ENCODE results near the gene CCDC120.

The CCDC120 gene

DNA sequence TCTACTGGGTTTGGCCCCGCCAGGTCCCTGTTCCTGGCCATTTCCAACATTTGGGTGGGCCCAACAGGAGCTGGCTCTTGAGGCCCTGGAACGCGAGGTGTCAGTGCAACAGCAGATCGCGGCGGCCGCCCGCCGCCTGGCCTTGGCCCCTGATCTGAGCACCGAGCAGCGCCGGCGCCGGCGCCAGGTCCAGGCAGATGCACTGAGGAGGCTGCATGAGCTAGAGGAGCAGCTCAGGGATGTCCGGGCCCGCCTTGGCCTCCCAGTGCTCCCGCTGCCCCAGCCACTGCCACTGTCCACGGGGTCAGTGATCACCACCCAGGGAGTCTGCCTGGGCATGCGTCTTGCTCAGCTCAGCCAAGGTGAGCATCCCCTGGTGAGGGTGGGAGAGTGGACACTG is 5.5 kb downstream of the CCDC120 start:
- no peak for DNase-seq

DNA sequence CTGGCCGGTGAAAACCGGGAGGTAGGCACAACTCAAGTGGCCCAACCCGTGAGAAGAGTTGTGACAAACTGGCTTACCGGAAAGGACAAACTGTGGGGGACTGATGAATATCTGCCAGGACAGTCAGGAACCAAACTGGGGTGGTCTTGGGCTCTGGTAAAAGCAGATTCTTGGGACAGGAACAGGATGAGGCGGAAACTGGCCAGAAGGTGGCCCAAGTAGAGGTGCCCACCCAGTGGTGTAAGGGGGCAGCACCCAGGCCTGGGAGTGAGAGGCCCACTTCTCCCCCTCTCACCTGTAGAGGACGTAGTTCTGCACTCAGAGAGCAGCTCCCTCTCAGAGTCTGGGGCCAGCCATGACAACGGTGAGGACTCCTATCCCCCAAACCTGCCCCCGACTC is 5.9 kb downstream of the CCDC120 start:
- DNase-seq = no peak

DNA sequence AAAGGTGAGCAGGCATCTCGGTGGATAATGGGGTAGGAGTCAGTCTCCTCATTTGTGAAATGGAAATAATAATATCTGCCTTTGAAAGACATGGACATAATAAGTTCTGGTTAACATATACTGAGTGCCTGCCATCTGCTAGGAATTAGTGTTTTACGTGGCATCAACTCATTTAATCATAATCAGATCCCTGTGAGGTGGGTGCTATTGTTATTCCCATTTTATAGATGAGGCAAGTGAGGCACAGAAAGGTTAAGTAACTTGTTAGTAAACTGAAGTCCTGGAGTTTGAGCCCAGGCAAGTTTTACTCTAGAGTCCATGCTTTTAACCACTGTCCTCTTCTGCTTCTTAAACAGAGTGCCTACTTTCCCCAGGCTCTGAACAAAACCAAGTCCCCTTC is 7.5 kb downstream of the CCDC120 start:
- DNase-seq = no peak

DNA sequence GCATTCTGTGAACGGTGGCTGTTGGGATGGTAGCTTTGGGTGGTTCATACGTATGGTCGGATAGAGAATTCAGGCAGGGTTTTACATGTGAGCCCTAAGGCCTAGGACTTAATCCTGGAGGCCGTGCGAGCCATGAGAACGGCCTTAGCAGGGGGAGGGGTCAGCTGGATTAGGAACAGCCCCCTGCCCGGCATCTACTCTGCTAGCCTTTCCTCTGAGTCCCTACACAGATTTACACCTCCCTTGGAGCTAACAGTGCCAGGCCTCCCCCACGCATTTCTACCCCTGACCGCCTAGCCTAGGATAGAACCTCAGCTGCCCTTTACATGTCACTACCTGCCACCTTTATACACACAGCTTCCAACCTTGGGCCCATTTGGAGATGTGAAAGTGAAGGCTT is 7.9 kb downstream of the CCDC120 start:
- no peak for DNase-seq

DNA sequence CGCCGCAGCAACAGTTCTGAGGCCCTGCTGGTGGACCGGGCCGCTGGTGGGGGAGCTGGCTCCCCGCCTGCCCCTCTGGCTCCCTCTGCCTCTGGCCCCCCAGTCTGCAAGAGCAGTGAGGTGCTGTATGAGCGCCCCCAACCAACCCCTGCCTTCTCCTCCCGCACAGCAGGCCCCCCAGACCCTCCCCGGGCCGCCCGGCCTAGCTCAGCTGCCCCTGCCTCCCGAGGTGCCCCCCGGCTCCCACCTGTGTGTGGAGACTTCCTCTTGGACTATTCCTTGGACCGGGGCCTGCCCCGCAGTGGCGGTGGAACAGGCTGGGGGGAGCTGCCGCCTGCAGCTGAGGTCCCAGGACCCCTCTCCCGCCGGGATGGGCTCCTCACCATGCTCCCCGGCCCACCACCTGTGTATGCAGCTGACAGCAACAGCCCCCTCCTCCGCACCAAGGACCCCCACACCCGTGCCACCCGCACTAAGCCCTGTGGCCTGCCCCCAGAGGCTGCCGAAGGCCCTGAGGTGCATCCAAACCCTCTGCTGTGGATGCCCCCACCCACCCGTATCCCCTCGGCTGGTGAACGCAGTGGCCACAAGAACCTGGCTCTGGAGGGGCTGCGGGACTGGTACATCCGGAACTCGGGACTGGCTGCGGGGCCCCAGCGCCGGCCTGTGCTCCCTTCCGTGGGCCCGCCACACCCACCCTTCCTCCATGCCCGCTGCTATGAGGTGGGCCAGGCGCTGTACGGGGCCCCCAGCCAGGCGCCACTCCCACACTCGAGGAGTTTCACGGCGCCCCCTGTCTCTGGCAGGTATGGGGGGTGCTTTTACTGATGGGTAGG is 8.7 kb downstream of the CCDC120 start:
- no peak for DNase-seq

DNA sequence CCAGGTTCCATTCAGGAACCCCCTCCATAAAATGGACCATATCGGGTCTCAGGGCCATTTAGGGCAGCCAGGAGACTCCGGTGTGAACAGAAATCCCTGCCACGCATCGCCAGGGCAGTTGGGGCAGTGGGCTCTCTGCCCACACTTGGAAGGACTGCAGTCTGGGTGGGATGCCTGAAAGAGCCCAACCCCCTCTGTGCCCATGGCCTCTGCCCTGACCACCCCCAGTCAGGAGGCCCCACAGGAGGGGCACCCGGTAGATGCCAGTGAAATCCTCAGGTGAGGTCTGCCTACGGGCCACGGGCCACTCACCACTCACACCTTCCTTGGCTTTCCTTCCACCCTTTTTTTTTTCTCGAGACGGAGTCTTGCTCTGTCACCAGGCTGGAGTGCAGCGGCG is 10.2 kb downstream of the CCDC120 start:
- DNase-seq = no peak

DNA sequence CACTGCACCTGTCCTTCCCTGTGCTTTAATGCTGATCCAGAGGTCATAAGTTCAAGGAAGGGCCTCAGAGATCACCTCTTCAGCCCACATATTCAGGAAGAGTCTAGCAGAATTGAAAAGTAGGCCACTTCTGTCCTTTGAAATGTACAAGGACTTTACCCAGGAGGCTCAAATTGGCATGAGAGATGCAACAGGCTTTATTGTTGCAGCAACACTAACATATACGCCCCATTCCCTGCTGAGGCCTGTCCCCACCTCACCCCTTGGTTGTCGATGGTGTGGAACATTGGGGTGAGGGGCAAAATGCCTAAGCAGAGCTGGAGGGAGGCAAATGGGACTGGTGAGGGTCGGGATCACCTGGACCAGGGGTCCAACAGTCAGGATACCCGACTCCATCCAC is 12.2 kb downstream of the CCDC120 start:
- no peak for DNase-seq

DNA sequence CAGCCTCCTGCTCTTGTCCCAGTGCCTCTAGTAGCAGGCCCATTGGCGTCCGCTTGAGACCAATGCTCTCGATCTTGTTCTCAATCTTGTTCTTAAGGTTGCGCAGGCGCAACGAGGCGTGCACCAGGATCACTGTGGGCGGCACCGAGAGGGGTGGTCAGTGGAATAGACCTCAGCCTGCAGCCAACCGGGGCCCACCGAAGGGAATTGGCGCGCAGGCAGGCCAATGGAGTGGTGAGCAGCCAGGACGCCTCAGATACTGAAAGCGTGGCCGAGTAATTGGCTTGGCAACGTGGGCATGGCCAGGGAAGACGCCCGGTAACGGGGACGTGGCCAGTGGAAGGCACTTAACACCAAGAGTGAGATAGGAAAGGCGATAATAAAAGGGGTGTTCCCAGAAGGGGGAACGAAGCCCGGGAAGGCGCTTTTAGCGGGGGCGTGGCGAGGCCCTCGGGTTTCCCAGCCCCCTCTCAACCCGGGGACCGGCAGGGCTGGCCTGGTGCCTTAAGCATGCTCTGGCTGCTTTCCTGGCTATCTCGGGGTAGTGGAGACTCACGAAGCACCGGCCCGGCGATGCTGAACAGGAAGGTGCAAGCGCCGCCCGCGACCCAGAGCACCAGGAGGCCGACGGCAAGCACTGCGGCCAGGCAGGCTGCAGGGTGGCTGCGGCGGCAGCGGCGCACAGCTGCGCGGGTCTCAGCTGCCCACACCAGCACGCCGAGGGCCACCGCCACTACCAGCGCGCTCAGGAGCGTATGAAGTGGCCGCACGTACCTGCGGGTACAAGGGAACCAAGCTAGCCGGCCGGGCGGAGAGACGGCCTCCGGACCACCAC is 13.3 kb downstream of the CCDC120 start:
- no peak for DNase-seq

DNA sequence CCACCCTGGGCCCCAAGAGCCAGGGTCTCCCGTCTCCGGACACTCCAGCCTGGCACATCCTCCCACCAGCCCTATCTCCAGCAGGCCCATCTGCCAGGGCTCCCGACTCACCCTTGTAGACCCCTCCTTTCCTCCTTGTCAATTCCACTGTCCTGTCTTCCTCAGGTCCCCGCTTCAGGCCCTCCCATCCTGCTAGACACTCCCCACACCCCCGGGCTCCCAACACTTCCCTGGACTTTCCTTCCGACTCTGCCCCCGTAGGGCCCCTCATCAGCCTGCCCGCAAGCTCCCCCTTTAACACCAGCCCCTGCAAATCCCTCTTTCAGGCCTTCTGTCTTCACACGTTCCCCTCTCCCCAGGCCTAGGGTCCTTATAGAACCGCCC is 13.9 kb downstream of the CCDC120 start:
- DNase-seq = no peak

DNA sequence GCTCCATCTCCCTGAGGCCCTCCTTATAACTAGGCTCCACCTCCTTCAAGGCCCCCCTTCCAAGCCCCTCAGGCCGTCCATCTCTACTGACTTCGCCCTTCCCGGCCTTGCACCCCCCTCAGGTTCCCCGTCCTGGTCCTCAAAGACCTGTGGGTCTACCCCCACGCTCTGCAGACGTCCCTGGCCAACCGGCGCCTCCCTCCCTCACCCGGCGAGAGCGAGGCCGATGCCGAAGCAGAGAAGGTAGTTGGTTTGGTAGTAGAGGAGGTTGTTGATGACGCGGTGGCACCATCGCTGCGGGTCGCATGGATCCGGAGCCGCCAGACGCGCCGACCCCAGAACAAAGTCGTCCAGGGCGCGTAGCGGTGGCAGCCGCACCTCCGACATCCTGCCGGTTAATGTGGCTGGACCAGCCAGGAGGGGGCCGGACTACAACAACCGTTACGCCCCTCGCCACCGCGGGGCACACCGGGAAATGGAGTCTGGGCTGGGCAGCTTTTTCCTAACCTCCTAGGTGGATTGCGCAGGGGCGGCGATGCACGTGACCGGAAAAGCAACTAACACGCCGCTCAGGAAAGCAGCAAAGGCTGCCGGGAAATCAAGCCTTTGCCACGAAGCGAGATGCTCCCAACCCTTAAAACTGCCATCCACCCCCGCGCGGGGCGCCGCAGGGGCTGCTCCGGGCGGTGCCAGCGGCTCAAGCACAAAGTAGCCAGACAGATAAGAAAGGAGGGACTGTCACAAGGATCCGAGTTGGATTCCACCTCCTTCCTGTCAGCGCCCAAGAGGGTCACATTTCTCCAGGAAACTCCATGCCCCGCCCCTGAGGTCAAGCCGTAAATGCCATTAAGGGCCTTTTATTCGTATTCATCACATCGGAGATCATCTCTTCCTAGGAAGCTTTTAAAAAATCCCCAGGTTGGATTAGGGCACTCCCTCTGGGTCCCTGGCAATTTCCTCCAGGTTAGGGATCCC is 15.1 kb downstream of the CCDC120 start, which contains the start of gene PRAF2:
TSS of gene PRAF2 (minus strand) at position 402 of the 975 bp plus-strand sequence. CDS start at position 387, 15 bp downstream.
- DNase-seq = peak; percentile 82

DNA sequence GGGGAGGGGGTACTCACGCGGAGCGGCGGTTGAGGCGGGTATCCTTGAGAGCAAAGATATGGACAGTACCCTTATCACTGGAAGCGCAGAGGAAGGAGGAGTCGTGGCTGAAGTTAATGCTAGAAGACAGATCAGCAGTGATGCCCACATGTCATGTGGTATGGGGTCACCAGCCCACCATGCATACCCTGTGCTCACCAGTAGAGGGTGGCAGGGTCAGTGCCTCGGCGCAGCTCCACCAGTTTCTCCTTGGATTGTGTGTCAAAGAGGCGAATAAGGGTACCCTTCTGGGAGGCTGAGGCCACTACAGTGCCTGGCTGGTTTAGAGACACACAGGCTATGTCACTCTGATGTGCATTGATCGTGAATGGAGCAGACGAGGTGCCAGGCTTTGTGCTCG is 16.5 kb downstream of the CCDC120 start:
- no peak for DNase-seq

DNA sequence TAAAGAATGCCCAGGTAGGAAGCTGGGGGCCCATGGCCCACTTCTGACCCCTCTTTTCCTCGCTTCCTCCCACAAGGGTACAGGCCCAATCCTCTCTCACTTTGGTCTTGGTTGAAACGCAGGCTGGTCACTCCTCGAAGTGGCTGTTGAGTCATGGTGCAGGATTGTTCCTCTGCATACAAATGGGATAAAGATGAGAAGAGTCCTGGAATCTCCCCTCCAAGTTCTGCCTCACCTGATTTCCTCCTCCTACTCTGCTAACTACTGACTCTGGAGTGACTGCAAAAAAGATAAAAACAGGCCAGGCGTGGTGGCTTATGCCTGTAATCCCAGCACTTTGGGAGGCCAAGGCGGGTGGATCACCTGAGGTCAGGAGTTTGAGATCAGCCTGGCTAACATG is 19.1 kb downstream of the CCDC120 start:
- DNase-seq = no peak

DNA sequence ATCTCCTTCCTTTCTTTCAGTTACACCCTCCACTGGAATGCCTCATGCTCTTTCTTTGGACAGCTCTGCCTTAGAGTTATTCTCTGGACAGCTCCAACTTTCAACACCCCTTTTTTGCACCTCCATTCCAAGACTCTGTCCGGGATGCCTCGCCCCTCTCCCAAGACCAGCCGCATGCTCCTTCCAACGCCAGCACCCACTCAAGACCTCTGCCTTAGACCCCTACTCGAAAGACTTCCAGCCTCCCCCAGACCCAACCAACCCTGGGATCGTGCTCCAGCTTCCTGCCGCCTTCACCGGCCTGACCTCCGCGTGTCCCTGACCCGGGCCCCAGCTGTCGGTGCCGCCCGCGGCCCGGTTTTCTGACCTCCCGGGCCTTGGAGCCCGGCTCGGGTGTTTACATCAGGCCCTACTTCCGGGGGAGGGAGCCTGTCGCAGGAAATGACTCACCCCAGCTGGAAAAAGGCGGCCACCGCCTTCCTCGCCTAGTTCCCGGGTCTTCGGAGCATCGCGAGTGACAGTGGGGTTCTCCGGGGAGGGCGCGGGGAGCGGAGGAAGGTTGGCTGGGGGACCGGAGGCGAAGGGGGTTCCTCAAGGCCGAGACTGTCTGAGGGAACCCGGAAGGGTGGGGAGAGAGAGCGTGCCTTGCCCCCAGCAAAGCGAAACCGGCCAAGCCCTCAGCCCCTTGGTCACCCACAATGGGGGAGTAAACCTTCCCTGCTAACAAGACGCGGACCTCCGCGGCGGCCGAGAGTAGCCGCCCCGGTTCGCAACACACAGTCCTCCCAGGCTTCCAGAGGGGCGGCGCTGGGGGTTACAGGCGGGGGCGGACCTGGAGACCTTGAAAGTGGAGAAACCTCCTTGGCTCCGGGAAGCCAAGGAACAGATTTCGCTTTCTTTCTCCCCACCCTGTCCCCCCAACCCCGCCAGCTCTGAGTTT is 21.0 kb downstream of the CCDC120 start, which contains the start of gene WDR45:
TSS of gene WDR45 (minus strand) at position 399 of the 940 bp plus-strand sequence. CDS start 1,792 bp downstream, outside the sequence.
- DNase-seq = peak; percentile 52

DNA sequence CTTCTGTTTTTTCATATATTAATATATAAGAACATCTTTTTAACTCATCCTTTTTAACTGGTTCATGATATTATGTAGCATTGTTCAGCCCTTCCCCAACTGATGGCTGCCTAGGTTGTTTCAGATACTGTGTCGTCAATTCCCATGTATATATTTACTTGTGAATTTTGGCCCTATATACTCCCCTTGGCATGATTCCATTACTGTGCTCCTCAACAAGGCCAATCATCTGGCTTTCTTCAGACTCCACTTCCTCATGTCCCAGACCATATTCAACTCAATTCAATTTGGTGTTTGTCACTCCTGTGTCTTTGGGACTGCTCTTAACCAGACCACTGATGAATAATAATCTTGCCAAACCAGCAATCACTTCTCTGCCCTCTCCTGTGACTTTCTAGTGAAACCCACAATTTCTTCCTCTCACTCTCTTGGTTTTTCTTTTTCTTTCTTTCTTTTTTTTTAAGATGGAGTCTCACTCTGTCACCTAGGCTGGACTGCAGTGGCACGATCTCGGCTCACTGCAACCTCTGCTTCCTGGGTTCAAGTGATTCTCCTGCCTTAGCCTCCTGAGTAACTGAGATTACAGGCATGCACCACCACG is 23.6 kb downstream of the CCDC120 start:
- DNase-seq = no peak

DNA sequence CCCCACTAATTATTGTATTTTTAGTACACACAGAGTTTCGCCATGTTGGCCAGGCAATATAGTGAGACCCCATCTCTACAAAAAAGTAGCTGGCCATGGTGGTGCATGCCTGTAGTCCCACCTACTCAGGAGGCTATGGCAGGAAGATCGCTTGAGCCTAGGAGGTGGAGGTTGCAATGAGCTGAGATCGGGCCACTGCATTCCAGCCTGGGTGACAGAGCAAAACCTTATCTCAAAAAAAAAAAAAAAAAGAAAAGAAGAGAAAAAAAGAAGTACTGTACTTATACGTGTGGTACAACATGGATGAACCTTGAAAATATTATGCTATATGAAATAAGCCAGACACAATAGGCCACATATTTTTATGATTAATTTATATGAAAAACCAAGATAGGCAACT is 30.8 kb downstream of the CCDC120 start:
- no peak for DNase-seq

DNA sequence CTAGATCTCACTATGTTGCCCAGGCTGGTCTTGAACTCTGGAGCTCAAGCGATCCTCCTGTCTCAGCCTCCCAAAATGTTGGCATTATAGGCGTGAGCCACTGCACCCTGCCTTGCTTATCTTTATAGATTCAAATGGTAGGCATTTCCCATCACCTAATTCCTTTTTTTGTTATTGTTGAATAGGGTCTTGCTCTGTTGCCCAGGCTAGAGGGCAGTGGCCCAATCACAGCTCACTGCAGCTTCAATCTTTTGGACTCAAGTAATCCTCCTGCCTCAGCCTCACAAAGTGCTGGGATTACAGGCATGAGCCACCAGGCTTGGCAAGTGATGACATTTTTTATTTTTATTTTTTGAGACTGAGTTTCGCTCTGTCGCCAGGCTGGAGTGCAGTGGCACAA is 37.6 kb downstream of the CCDC120 start:
- DNase-seq = no peak

DNA sequence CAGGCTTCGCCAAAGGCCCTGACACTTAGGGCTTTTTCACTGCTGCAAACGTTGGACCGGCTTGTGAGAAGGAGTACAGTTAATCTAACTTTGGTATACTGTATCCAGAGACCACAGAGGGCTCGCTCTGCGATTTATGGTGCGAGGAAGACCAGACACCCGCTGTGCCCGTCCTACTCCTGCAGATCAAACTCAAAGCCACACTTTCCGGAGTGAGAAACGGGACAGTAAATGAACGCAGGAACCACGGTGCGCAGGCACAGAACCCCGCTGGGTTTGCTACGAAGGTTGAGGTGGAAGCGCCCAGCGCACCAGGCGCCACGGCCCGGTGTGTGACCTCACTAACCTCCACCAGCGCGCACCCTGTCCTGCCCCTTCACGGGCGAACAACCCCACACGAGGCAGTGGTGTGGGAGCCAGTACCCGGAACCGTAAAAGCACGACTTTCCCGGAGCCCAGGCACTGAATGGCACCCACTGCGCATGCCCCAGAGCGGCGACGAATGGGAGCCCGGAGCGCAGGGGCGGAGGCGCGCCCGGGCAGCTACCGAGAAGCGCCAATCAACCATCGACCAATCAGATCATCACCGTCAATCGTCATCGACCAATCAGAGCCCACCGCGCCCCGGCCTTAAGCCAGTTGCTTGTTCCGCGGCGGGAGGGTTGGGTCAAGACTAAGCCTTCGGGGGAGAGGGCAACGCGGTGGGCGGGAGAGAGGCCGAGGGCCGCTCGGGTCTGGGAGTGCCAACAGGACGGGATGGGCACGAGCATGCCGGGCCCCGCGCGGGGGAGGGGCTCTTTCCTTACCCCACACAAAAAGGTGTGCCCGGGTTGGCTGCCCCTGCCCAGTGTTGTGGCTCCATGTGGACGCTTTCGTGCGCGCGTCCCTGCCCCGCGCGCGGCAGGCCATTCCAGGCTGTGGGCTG is 42.2 kb downstream of the CCDC120 start:
- peak; percentile 80 for DNase-seq

DNA sequence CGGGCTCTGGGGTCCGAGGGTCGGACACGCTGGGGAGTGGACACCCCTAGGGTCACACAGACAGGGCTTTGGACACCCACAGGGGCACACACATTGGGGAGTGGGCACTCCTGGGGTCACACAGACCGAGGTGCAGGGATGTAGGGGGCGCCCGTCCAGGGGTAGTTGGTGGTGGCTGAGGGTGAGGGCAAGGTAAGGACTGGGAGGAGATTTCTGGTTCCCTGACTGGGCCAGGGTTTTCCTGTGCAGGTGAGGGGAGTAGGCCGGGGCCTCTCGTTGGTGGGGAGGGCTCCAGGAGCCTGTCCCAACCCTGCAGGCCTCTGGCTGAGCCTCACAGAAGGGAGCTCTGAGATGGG is 42.8 kb downstream of the CCDC120 start:
- no peak for DNase-seq

DNA sequence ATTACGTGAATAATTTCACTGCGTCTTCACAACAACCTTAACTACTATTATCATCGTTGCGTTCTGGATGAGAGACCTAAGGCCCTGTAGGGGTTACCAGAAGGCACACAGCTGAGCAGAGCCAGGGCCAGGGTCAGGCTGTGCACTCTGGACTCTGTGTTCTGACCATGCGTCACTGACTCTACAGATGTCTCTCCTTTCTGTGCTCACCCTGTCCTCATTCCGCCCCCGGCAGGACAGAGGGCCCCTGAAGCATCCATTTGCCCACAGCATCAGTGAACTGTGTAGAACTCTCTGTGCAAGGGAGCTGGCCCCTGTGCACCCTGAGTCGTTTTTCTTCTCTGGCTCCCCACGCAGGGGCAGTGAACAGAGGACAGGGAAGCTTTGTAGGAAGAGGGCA is 43.4 kb downstream of the CCDC120 start:
- no peak for DNase-seq

DNA sequence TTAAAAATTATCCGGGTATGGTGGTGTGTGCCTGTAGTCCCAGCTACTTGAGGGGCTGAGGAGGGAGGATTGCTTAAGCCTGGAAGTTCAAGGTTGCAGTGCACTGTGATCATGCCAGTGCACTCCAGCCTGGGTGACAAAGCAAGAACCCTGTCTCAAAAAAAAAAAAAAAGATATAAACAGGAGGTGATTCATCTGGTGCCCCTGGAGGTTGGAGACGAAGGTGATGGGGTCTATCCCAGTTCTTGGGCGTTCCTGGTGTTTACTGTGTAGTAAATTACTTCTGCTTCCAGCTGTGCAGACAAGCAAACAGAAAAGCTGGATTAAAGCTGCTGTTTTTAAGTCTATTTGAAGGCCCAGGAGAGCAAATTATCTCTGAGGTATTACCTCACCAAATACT is 44.8 kb downstream of the CCDC120 start:
- DNase-seq = no peak
